GM12878 (cell line): ENCODE measurements around the gene JAGN1.

ENCODE experiments used
- EP300 ChIP-seq, 2 experiments: fragments of 150-350 bp in 1 of 2; IDR thresholded peaks; 2 replicates each; pipeline ENCODE4 v1.6.1; 2011 to 2012; ENCODE audit warnings: low read depth in 2 of 2, low read length in 2 of 2, borderline replicate concordance in 1 of 2, improper control_type of control experiment in 1 of 2, inconsistent platforms in 1 of 2; ENCODE audit not compliant: control insufficient read depth in 1 of 2
- TF ChIP-seq, protein P1 (sequence below), 3 experiments: IDR thresholded peaks in 2 of 3; conservative IDR thresholded peaks in 1 of 3; 2 replicates each; pipeline ENCODE4 v1.5.1; 2011; ENCODE audit warnings: low read depth in 3 of 3, low read length in 3 of 3, mild to moderate bottlenecking in 3 of 3, control low read depth in 2 of 3, moderate library complexity in 2 of 3, inconsistent platforms in 1 of 3, mixed read lengths in 1 of 3; ENCODE audit not compliant: control insufficient read depth in 2 of 3, insufficient read depth in 1 of 3; ENCODE audit errors: extremely low read depth in 1 of 3

DNA sequence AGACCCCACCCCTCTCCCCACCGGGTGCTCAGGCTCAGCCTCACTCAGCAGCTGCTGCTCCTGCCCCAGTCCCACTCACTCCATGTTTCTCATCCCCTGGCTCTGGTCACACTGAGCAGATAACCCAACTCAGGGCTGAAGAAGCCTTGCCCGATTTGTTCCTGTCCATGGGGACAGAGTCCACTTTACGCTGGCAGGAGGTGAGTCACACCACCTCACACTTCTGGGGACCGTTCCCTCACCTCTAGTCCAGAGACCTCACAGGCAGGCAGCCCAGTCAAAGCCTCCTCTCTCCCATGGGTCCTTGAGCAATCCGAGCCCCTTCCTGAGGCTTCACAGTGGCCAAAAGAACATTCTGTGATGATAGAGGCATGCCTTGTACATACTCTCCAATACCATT lies 11.7 kb upstream of the JAGN1 start:
- TF ChIP-seq, protein P1, sequence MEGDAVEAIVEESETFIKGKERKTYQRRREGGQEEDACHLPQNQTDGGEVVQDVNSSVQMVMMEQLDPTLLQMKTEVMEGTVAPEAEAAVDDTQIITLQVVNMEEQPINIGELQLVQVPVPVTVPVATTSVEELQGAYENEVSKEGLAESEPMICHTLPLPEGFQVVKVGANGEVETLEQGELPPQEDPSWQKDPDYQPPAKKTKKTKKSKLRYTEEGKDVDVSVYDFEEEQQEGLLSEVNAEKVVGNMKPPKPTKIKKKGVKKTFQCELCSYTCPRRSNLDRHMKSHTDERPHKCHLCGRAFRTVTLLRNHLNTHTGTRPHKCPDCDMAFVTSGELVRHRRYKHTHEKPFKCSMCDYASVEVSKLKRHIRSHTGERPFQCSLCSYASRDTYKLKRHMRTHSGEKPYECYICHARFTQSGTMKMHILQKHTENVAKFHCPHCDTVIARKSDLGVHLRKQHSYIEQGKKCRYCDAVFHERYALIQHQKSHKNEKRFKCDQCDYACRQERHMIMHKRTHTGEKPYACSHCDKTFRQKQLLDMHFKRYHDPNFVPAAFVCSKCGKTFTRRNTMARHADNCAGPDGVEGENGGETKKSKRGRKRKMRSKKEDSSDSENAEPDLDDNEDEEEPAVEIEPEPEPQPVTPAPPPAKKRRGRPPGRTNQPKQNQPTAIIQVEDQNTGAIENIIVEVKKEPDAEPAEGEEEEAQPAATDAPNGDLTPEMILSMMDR (IDR thresholded peaks at IDR 0.05 in 2 of 3, conservative IDR thresholded peaks at IDR 0.05 in 1 of 3; ENCODE audit: control insufficient read depth in 2 of 3, extremely low read depth in 1 of 3, insufficient read depth in 1 of 3, low read depth in 3 of 3, low read length in 3 of 3) = no peak
- TF ChIP-seq EP300 (IDR thresholded peaks at IDR 0.05; ENCODE audit: borderline replicate concordance in 1 of 2, control insufficient read depth in 1 of 2, low read depth in 2 of 2, low read length in 2 of 2) = no peak
